ENCODE data around the gene FNDC7.
"Not testable (repeated sequence)": the region's sequence is repeated elsewhere in the genome, so short reads cannot be mapped to it uniquely, and the experiment has no call there.

FNDC7 gene

GRCh38 chr1:108712606-108713150 lies at the start of gene FNDC7:
Gene FNDC7, plus strand, starts transcription at chr1:108712908. Its CDS starts 26 bp downstream, at chr1:108712934.
- DNase-seq: no peak

- DNase-seq: no peak
Measured at GRCh38 chr1:108663074-108663473, 49.6 kb upstream of the FNDC7 start.

- no peak for DNase-seq
Measured at GRCh38 chr1:108664481-108664880, 48.2 kb upstream of the FNDC7 start.

GRCh38 chr1:108665067-108665466 lies 47.6 kb upstream of the FNDC7 start:
- DNase-seq: no peak

- DNase-seq: no peak
Measured at GRCh38 chr1:108665771-108666170, 46.9 kb upstream of the FNDC7 start.

GRCh38 chr1:108667422-108667821 lies 45.3 kb upstream of the FNDC7 start:
- not testable (repeated sequence) for DNase-seq

- no peak for DNase-seq
Measured at GRCh38 chr1:108668777-108669176, 43.9 kb upstream of the FNDC7 start.

- no peak for DNase-seq
Measured at GRCh38 chr1:108669679-108670078, 43.0 kb upstream of the FNDC7 start.

GRCh38 chr1:108670131-108670773 lies 42.5 kb upstream of the FNDC7 start:
- no peak for DNase-seq

- no peak for DNase-seq
Measured at GRCh38 chr1:108671143-108671542, 41.6 kb upstream of the FNDC7 start.

GRCh38 chr1:108678706-108679105 lies 34.0 kb upstream of the FNDC7 start:
- DNase-seq: no peak

- DNase-seq: no peak
Measured at GRCh38 chr1:108679586-108680213, 33.0 kb upstream of the FNDC7 start.

GRCh38 chr1:108681701-108682100 lies 31.0 kb upstream of the FNDC7 start:
- not testable (repeated sequence) for DNase-seq

GRCh38 chr1:108685529-108685928 lies 27.2 kb upstream of the FNDC7 start:
- no peak for DNase-seq

- DNase-seq: no peak
Measured at GRCh38 chr1:108686614-108687313, 25.9 kb upstream of the FNDC7 start.

GRCh38 chr1:108691128-108691941 lies 21.4 kb upstream of the FNDC7 start:
- no peak for DNase-seq

GRCh38 chr1:108691942-108692723 lies 20.6 kb upstream of the FNDC7 start, which contains the start of gene PRPF38B:
Gene PRPF38B, plus strand, starts transcription at chr1:108692310. Its CDS starts 282 bp downstream, at chr1:108692592.
- DNase-seq: peak; percentile 93

- DNase-seq: peak; percentile 86 to 90
Measured at GRCh38 chr1:108692724-108693655, 19.7 kb upstream of the FNDC7 start.

- no peak for DNase-seq
Measured at GRCh38 chr1:108695535-108695934, 17.2 kb upstream of the FNDC7 start.
